ENCODE data around the gene LRRTM2.
A peak's percentile ranks its signal among the peaks of the same experiment; 100 is the strongest.

The LRRTM2 gene

GRCh38 chr5:138911441-138911840, 36.3 kb upstream of the LRRTM2 start:
- no peak overlapping the region for H3K9ac ChIP-seq (ENCODE audit: insufficient read length)
- H3K36me3 ChIP-seq (ENCODE audit: insufficient read depth, low read length), result peaks cover 25% of the 10 kb centered on the region
- H3K4me3 ChIP-seq, result no peak overlapping the region
- DNase-seq (ENCODE audit: low read depth, low spot score), result no peak
- H3K9me3 ChIP-seq (ENCODE audit: low read depth, low read length), result no peaks in the 10 kb centered on the region
- TF ChIP-seq EZH2 (IDR thresholded peaks at IDR 0.05) (no peak), FOXP2 (optimal IDR thresholded peaks at IDR 0.05; ENCODE audit: control extremely low read depth, extremely low read length, insufficient read depth) (no peak)
- H3K27ac ChIP-seq, result no peak overlapping the region

- no peak overlapping the region for H3K9ac ChIP-seq (ENCODE audit: insufficient read length)
- H3K27ac ChIP-seq, result no peak overlapping the region
- no peak for DNase-seq (ENCODE audit: low read depth, low spot score)
- H3K4me3 ChIP-seq, result no peak overlapping the region
- TF ChIP-seq POLR2AphosphoS5 (IDR thresholded peaks at IDR 0.05; ENCODE audit: borderline replicate concordance, low read depth, low read length), result no peak
- no peak for TF ChIP-seq FOXP2 (optimal IDR thresholded peaks at IDR 0.05; ENCODE audit: control extremely low read depth, extremely low read length, insufficient read depth)
- no peak for TF ChIP-seq EZH2 (IDR thresholded peaks at IDR 0.05)
- H3K36me3 ChIP-seq (ENCODE audit: insufficient read depth, low read length), result peaks cover 31% of the 10 kb centered on the region
- no peaks in the 10 kb centered on the region for H3K9me3 ChIP-seq (ENCODE audit: low read depth, low read length)
These were observed 35.5 kb upstream of the LRRTM2 start for GRCh38 chr5:138910546-138911185.

- H3K27ac ChIP-seq, result no peak overlapping the region
- TF ChIP-seq EZH2 (IDR thresholded peaks at IDR 0.05) (no peak), POLR2AphosphoS5 (IDR thresholded peaks at IDR 0.05; ENCODE audit: borderline replicate concordance, low read depth, low read length) (no peak), FOXP2 (optimal IDR thresholded peaks at IDR 0.05; ENCODE audit: control extremely low read depth, extremely low read length, insufficient read depth) (no peak)
- H3K4me3 ChIP-seq, result no peak overlapping the region
- no peak overlapping the region for H3K9ac ChIP-seq (ENCODE audit: insufficient read length)
- DNase-seq (ENCODE audit: low read depth, low spot score), result no peak
- no peaks in the 10 kb centered on the region for H3K9me3 ChIP-seq (ENCODE audit: low read depth, low read length)
- peaks cover 39% of the 10 kb centered on the region for H3K36me3 ChIP-seq (ENCODE audit: insufficient read depth, low read length)
These were observed 34.6 kb upstream of the LRRTM2 start for GRCh38 chr5:138909734-138910133.

GRCh38 chr5:138905541-138905940, 30.4 kb upstream of the LRRTM2 start:
- Histone ChIP-seq H3K4me3 (no peak overlapping the region), H3K27ac (no peak overlapping the region), H3K36me3 (ENCODE audit: insufficient read depth, low read length) (peaks cover 50% of the 10 kb centered on the region), H3K9me3 (ENCODE audit: low read depth, low read length) (no peaks in the 10 kb centered on the region), H3K9ac (ENCODE audit: insufficient read length) (no peak overlapping the region)
- no peak for DNase-seq (ENCODE audit: low read depth, low spot score)
- TF ChIP-seq POLR2AphosphoS5 (IDR thresholded peaks at IDR 0.05; ENCODE audit: borderline replicate concordance, low read depth, low read length) (no peak), EZH2 (IDR thresholded peaks at IDR 0.05) (no peak), FOXP2 (optimal IDR thresholded peaks at IDR 0.05; ENCODE audit: control extremely low read depth, extremely low read length, insufficient read depth) (no peak)

GRCh38 chr5:138903130-138903775, 28.1 kb upstream of the LRRTM2 start:
- H3K9ac ChIP-seq (ENCODE audit: insufficient read length), result no peak overlapping the region
- H3K36me3 ChIP-seq (ENCODE audit: insufficient read depth, low read length), result peaks cover 48% of the 10 kb centered on the region
- TF ChIP-seq EZH2 (IDR thresholded peaks at IDR 0.05) (no peak), FOXP2 (optimal IDR thresholded peaks at IDR 0.05; ENCODE audit: control extremely low read depth, extremely low read length, insufficient read depth) (no peak), POLR2AphosphoS5 (IDR thresholded peaks at IDR 0.05; ENCODE audit: borderline replicate concordance, low read depth, low read length) (no peak)
- no peak overlapping the region for H3K4me3 ChIP-seq
- no peak overlapping the region for H3K27ac ChIP-seq
- no peaks in the 10 kb centered on the region for H3K9me3 ChIP-seq (ENCODE audit: low read depth, low read length)
- no peak for DNase-seq (ENCODE audit: low read depth, low spot score)

GRCh38 chr5:138901716-138902115, 26.6 kb upstream of the LRRTM2 start:
- TF ChIP-seq POLR2AphosphoS5 (IDR thresholded peaks at IDR 0.05; ENCODE audit: borderline replicate concordance, low read depth, low read length) (no peak), EZH2 (IDR thresholded peaks at IDR 0.05) (no peak), FOXP2 (optimal IDR thresholded peaks at IDR 0.05; ENCODE audit: control extremely low read depth, extremely low read length, insufficient read depth) (no peak)
- no peak overlapping the region for H3K27ac ChIP-seq
- H3K9me3 ChIP-seq (ENCODE audit: low read depth, low read length), result no peaks in the 10 kb centered on the region
- DNase-seq (ENCODE audit: low read depth, low spot score), result no peak
- H3K4me3 ChIP-seq, result no peak overlapping the region
- H3K9ac ChIP-seq (ENCODE audit: insufficient read length), result no peak overlapping the region
- H3K36me3 ChIP-seq (ENCODE audit: insufficient read depth, low read length), result peaks cover 52% of the 10 kb centered on the region

- DNase-seq (ENCODE audit: low read depth, low spot score), result no peak
- no peak overlapping the region for H3K4me3 ChIP-seq
- no peaks in the 10 kb centered on the region for H3K9me3 ChIP-seq (ENCODE audit: low read depth, low read length)
- H3K9ac ChIP-seq (ENCODE audit: insufficient read length), result no peak overlapping the region
- peak overlapping the region; percentile 25; the same call in 1 of the 2 replicates for H3K27ac ChIP-seq
- peaks cover 41% of the 10 kb centered on the region for H3K36me3 ChIP-seq (ENCODE audit: insufficient read depth, low read length)
- TF ChIP-seq FOXP2 (optimal IDR thresholded peaks at IDR 0.05; ENCODE audit: control extremely low read depth, extremely low read length, insufficient read depth) (no peak), POLR2AphosphoS5 (IDR thresholded peaks at IDR 0.05; ENCODE audit: borderline replicate concordance, low read depth, low read length) (no peak), EZH2 (IDR thresholded peaks at IDR 0.05) (no peak)
These were observed 25.3 kb upstream of the LRRTM2 start for GRCh38 chr5:138900281-138900965.

- TF ChIP-seq EZH2 (IDR thresholded peaks at IDR 0.05), result no peak
- no peak overlapping the region for H3K9ac ChIP-seq (ENCODE audit: insufficient read length)
- DNase-seq (ENCODE audit: low read depth, low spot score), result no peak
These were observed 23.6 kb upstream of the LRRTM2 start for GRCh38 chr5:138898742-138899141.

More at GRCh38 chr5:138898742-138899141, 23.6 kb upstream of the LRRTM2 start:
- H3K36me3 ChIP-seq (ENCODE audit: insufficient read depth, low read length), result peaks cover 27% of the 10 kb centered on the region
- no peaks in the 10 kb centered on the region for H3K9me3 ChIP-seq (ENCODE audit: low read depth, low read length)
- H3K4me3 ChIP-seq, result no peak overlapping the region
- no peak overlapping the region for H3K27ac ChIP-seq

Measured in SK-N-MC (cell line).